Neural cell (in vitro differentiated cells): ENCODE data around the gene PILRA.

Experiments
- CTCF ChIP-seq: fragments of 450-650 bp; IDR thresholded peaks from 2 replicates; pipeline ENCODE4 v1.5.1; 2014; ENCODE audit warnings: antibody characterized with exemption, mild to moderate bottlenecking, moderate library complexity; ENCODE audit not compliant: poor library complexity, severe bottlenecking
- EZH2 ChIP-seq: fragments of 200-600, 300-800 bp; shearing (Covaris generic), sonication (generic); IDR thresholded peaks from 2 replicates; pipeline ENCODE4 v1.6.1; 2014; ENCODE audit warnings: antibody characterized with exemption, low read length, borderline replicate concordance, mild to moderate bottlenecking; ENCODE audit not compliant: insufficient read depth, poor library complexity, severe bottlenecking
- POLR2AphosphoS5 ChIP-seq: IDR thresholded peaks from 2 replicates; pipeline ENCODE4 v1.6.1; 2012
- TAF1 ChIP-seq: IDR thresholded peaks from 2 replicates; pipeline ENCODE4 v1.6.1; 2012; ENCODE audit warnings: low read depth

- TF ChIP-seq EZH2 (no peak), CTCF (no peak), POLR2AphosphoS5 (no peak), TAF1 (no peak)
These were observed 17.2 kb downstream of the PILRA start for GRCh38 chr7:100390286-100391009.
